Esophagus muscularis mucosa (tissue), 4 donors: Measurements from ENCODE around the gene STRN3. TPM values are rescaled to one million over a fixed set of nuclear protein-coding genes. Genes with fewer than 3 reads are reported as not detected.
"Not testable (repeated sequence)": the region's sequence is repeated elsewhere in the genome, so short reads cannot be mapped to it uniquely, and the experiment has no call there.

Experiments
- DNase-seq: peaks from one replicate; pipeline ENCODE4 v3.0.0-alpha.2; 2017; ENCODE audit errors: extremely low spot score
- H3K27ac ChIP-seq, 4 donors: fragments of 200-600 bp; sonication (generic); replicated peaks in 1 of 4; 1 replicate in 3 of 4; 2 replicates in 1 of 4; pipeline ENCODE4 v1.5.1; 2016 to 2019; ENCODE audit warnings: mild to moderate bottlenecking in 1 of 4
- H3K27me3 ChIP-seq, 4 donors: fragments of 200-600 bp; sonication (generic); one replicate each; pipeline versions ENCODE4 v1.5.1 to v1.6.0; 2016 to 2019
- H3K36me3 ChIP-seq, 4 donors: fragments of 200-600 bp; sonication (generic); one replicate each; pipeline ENCODE4 v1.5.1; 2016 to 2019
- H3K4me1 ChIP-seq, 4 donors: fragments of 200-600 bp; sonication (generic); one replicate each; pipeline ENCODE4 v1.5.1; 2016 to 2019
- H3K4me3 ChIP-seq, 4 donors: fragments of 200-600 bp; sonication (generic); 1 replicate in 2 of 4; 2 replicates in 2 of 4; pipeline ENCODE4 v1.5.1; 2016 to 2019; ENCODE audit warnings: mild to moderate bottlenecking in 4 of 4, moderate library complexity in 1 of 4
- H3K9me3 ChIP-seq, 4 donors: fragments of 200-600 bp; sonication (generic); 1 replicate in 3 of 4; 2 replicates in 1 of 4; pipeline ENCODE4 v1.5.1; 2016 to 2019
- CTCF ChIP-seq, 3 experiments: fragments of 200-600 bp in 2 of 3; fragments of 450-650 bp in 1 of 3; sonication (generic) in 2 of 3; IDR thresholded peaks; one replicate each; pipeline ENCODE4 v1.5.1; 2017 to 2019; ENCODE audit warnings: antibody characterized with exemption in 3 of 3, mild to moderate bottlenecking in 2 of 3, moderate library complexity in 1 of 3
- EP300 ChIP-seq: sonication (generic); formaldehyde crosslinking; IDR thresholded peaks from one replicate; pipeline ENCODE4 v1.6.1; 2017; ENCODE audit warnings: antibody characterized with exemption
- POLR2A ChIP-seq: fragments of 450-650 bp; IDR thresholded peaks from one replicate; pipeline ENCODE4 v1.6.1; 2017; ENCODE audit warnings: antibody characterized with exemption, moderate library complexity, mild to moderate bottlenecking, low read depth
- POLR2AphosphoS5 ChIP-seq, 2 donors: sonication (generic); formaldehyde crosslinking; IDR thresholded peaks; one replicate each; pipeline ENCODE4 v1.6.1; 2017; ENCODE audit warnings: antibody characterized with exemption in 2 of 2
- WGBS: methylation state at CpG from one replicate; pipeline ENCODE4 v1.1.5; 2018; 5-methylcytosine and 5-hydroxymethylcytosine counted together
- intact Hi-C: fragments of 100-400 bp; cut with DNase I; formaldehyde crosslinking; loops from one replicate; pipeline ENCODE4 v1.15.1; 2023
- total RNA-seq, 4 donors: library from RNA; depleted of rRNA; stranded (reverse); fragments of >200 nt; gene quantifications; one replicate each; pipeline versions ENCODE4 v1.1.0 to v1.2.1, GENCODE V29; 2016

Gene STRN3
- 10 to 100 TPM; 54.5 to 90.1 (median 68.9) TPM for total RNA-seq

- TF ChIP-seq POLR2AphosphoS5 (IDR thresholded peaks at IDR 0.05) (peak in 1 of 2 donors; percentile 85), POLR2A (no peak)
- Histone ChIP-seq H3K4me3 (peak within 1 kb of the TSS; percentile 81 to 100 (median 90)), H3K36me3 (no peaks in the 10 kb centered on the region), H3K27ac (peak within 1 kb of the TSS; percentile 98 to 100 (median 100)), H3K27me3 (peaks cover 0 to 3% (median 0%) of the 10 kb centered on the region in 4 donors), H3K4me1 (peaks cover 23 to 48% (median 40%) of the 10 kb centered on the region in 4 donors), H3K9me3 (no peaks in the 10 kb centered on the region)
- intact Hi-C loops, result no loop called here
- WGBS, result 0% methylated on average over 6 of the region's 31 CpGs
- DNase-seq, result no peak
Observed at GRCh38 chr14:31026077-31026449, at the start of gene STRN3. Gene STRN3, minus strand, starts transcription at chr14:31026379. Its CDS starts 194 bp downstream, at chr14:31026185.

- WGBS, result 95% methylated on average over 2 of the region's 2 CpGs
- H3K27me3 ChIP-seq, result no peaks in the 10 kb centered on the region
- no peak overlapping the region for H3K4me3 ChIP-seq
- intact Hi-C loops, result no loop called here
- no peak for DNase-seq
- no peak overlapping the region for H3K27ac ChIP-seq
- H3K9me3 ChIP-seq, result no peaks in the 10 kb centered on the region
- no peak for TF ChIP-seq POLR2A
- TF ChIP-seq CTCF (IDR thresholded peaks at IDR 0.05), result no peak
- no peak for TF ChIP-seq EP300
- no peak for TF ChIP-seq POLR2AphosphoS5 (IDR thresholded peaks at IDR 0.05)
- peaks cover 0 to 39% (median 16%) of the 10 kb centered on the region in 4 donors for H3K36me3 ChIP-seq
- H3K4me1 ChIP-seq, result peaks cover 6 to 20% (median 15%) of the 10 kb centered on the region in 4 donors
Observed at GRCh38 chr14:31075144-31075543, 49.0 kb upstream of the STRN3 start.

GRCh38 chr14:31071151-31071550 lies 45.0 kb upstream of the STRN3 start:
- Histone ChIP-seq H3K27me3 (no peaks in the 10 kb centered on the region), H3K27ac (no peak overlapping the region), H3K4me1 (peaks cover 0 to 9% (median 2%) of the 10 kb centered on the region in 4 donors), H3K9me3 (no peaks in the 10 kb centered on the region), H3K4me3 (no peak overlapping the region), H3K36me3 (peaks cover 0 to 47% (median 21%) of the 10 kb centered on the region in 4 donors)
- WGBS, result 92% methylated on average over 2 of the region's 2 CpGs
- no peak for DNase-seq
- no peak for TF ChIP-seq EP300
- TF ChIP-seq POLR2AphosphoS5 (IDR thresholded peaks at IDR 0.05), result no peak
- no peak for TF ChIP-seq POLR2A
- TF ChIP-seq CTCF (IDR thresholded peaks at IDR 0.05), result no peak
- intact Hi-C loops, result no loop called here

GRCh38 chr14:31070431-31070830 lies 44.3 kb upstream of the STRN3 start:
- TF ChIP-seq CTCF (IDR thresholded peaks at IDR 0.05) (no peak), POLR2AphosphoS5 (IDR thresholded peaks at IDR 0.05) (no peak), POLR2A (no peak), EP300 (no peak)
- Histone ChIP-seq H3K9me3 (no peaks in the 10 kb centered on the region), H3K27ac (no peak overlapping the region), H3K36me3 (peaks cover 0 to 42% (median 21%) of the 10 kb centered on the region in 4 donors), H3K4me1 (peaks cover 0 to 9% (median 2%) of the 10 kb centered on the region in 4 donors), H3K4me3 (no peak overlapping the region), H3K27me3 (no peaks in the 10 kb centered on the region)
- no peak for DNase-seq
- intact Hi-C loops, result no loop called here
- 95% methylated on average over 5 of the region's 5 CpGs for WGBS

GRCh38 chr14:31069343-31069742 lies 43.2 kb upstream of the STRN3 start:
- Histone ChIP-seq H3K9me3 (no peaks in the 10 kb centered on the region), H3K4me3 (no peak overlapping the region), H3K27ac (no peak overlapping the region), H3K27me3 (no peaks in the 10 kb centered on the region), H3K4me1 (peaks cover 0 to 9% (median 2%) of the 10 kb centered on the region in 4 donors), H3K36me3 (peaks cover 0 to 39% (median 17%) of the 10 kb centered on the region in 4 donors)
- TF ChIP-seq POLR2AphosphoS5 (IDR thresholded peaks at IDR 0.05) (no peak), POLR2A (no peak)
- 95% methylated on average over 3 of the region's 3 CpGs for WGBS
- intact Hi-C loops, result no loop called here
- no peak for DNase-seq

GRCh38 chr14:31068235-31068634 lies 42.1 kb upstream of the STRN3 start:
- 70% methylated on average over 1 of the region's 1 CpG for WGBS
- no peak for TF ChIP-seq POLR2AphosphoS5 (IDR thresholded peaks at IDR 0.05)
- no peak for TF ChIP-seq POLR2A
- no peak for TF ChIP-seq CTCF (IDR thresholded peaks at IDR 0.05)
- TF ChIP-seq EP300, result no peak
- H3K9me3 ChIP-seq, result no peaks in the 10 kb centered on the region
- peaks cover 0 to 30% (median 9%) of the 10 kb centered on the region in 4 donors for H3K36me3 ChIP-seq
- H3K27ac ChIP-seq, result no peak overlapping the region
- intact Hi-C loops, result no loop called here
- DNase-seq, result no peak
- no peaks in the 10 kb centered on the region for H3K27me3 ChIP-seq
- peaks cover 0 to 9% (median 2%) of the 10 kb centered on the region in 4 donors for H3K4me1 ChIP-seq
- no peak overlapping the region for H3K4me3 ChIP-seq

- H3K36me3 ChIP-seq, DNase-seq, H3K27me3 ChIP-seq, intact Hi-C loops, H3K27ac ChIP-seq, H3K9me3 ChIP-seq, H3K4me3 ChIP-seq: not testable (repeated sequence)
- WGBS, result 92% methylated on average over 8 of the region's 8 CpGs
- H3K4me1 ChIP-seq, result peaks cover 0 to 15% (median 8%) of the 10 kb centered on the region in 4 donors
Observed at GRCh38 chr14:31062908-31063307, 36.7 kb upstream of the STRN3 start.
